ENCODE measurements around the gene LPIN1. TPM values are rescaled to one million over a fixed set of nuclear protein-coding genes. Genes with fewer than 3 reads are reported as not detected.

LPIN1 gene
- total and polyA plus RNA-seq, 5 donors from 2014 or later = 20.3 to 94.9 (median 26.6) TPM

DNA sequence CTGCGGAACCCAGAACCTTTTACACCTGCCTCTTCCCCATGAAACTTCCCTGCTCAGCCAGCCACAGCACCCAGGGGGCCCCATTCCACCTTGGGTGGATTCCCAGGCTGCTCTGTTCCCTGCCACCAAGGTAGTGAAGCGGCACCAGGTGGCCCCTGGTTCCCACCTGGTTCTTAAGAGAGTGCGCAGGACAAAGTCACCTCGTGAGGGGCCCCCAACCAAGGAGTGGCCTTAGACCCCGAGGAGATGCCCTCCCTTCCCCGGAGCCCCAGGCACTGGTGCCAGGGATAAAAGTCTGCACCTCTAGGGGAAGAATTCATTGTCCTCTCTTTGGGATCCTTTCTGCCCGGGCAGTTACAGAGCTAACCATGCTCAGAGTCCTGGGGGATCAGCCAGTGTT lies 3.1 kb upstream of the LPIN1 start:
- H3K9me3 ChIP-seq (ENCODE audit: control insufficient read depth in 2 of 2, low read length in 2 of 2) = no peaks in the 10 kb centered on the region
- H3K36me3 ChIP-seq (ENCODE audit: control insufficient read depth, insufficient read depth, low read length) = no peaks in the 10 kb centered on the region
- Mint-ChIP-seq H3K27me3 (no peaks in the 10 kb centered on the region), H3K9me3 (peaks cover 0 to 1% (median 0%) of the 10 kb centered on the region in 7 donors), H3K4me1 (peaks cover 9 to 48% (median 24%) of the 10 kb centered on the region in 4 donors), H3K27ac (peak overlapping the region in 2 of 3 donors; percentile 93), H3K4me3 (peak overlapping the region in 2 of 4 donors; percentile 83 to 85), H3K36me3 (no peaks in the 10 kb centered on the region)
- H3K4me3 ChIP-seq (ENCODE audit: low read depth, low read length) = peak overlapping the region; percentile 73
- H3K4me1 ChIP-seq (ENCODE audit: control insufficient read depth, insufficient read depth, low read length, poor library complexity, severe bottlenecking) = peaks cover 50% of the 10 kb centered on the region
- no peaks in the 10 kb centered on the region for H3K27me3 ChIP-seq (ENCODE audit: control insufficient read depth, insufficient read depth, low read length)
- peak overlapping the region; percentile 52 for H3K27ac ChIP-seq (ENCODE audit: insufficient read depth, low read length, poor library complexity, severe bottlenecking)
- ATAC-seq (ENCODE audit: low read depth in 2 of 2) = no peak
- DNase-seq = no peak

DNA sequence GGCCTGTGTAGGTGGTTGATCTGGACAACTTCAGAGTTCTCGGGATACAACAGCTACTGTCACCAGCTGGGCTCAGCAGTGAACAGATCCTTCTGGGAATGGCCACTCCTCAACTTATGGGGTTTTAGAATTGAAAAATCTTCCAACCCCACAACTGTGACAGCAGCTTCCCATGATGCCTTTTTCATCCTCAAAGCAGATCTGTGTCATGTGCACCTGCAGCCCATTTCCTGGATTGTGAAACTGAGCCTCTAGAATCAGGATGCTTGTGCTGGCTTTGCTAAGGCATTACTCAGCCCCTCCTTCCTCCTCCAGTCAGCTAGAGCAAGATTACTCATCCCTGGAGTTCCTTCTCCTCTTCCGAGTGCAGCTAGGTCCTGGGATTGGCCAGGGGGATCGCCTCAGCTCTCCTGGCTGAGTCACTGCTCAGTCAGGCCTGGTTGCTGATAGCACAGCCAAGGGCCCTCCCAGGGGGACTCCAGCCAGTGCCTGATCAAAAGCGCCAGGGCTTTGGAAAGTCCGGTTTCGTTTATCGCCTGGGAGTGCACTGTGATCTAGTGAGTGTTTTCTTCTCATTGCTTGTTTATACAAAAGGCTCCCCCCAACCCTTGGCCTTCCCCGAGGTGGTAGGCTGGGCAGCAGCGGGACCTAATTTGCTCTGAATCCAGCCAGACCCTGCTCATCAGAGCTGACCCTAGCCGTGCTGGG lies 2.4 kb upstream of the LPIN1 start:
- Histone ChIP-seq H3K4me1 (ENCODE audit: control insufficient read depth, insufficient read depth, low read length, poor library complexity, severe bottlenecking) (peaks cover 57% of the 10 kb centered on the region), H3K9me3 (ENCODE audit: control insufficient read depth in 2 of 2, low read length in 2 of 2) (no peaks in the 10 kb centered on the region), H3K27me3 (ENCODE audit: control insufficient read depth, insufficient read depth, low read length) (no peaks in the 10 kb centered on the region), H3K36me3 (ENCODE audit: control insufficient read depth, insufficient read depth, low read length) (no peaks in the 10 kb centered on the region), H3K27ac (ENCODE audit: insufficient read depth, low read length, poor library complexity, severe bottlenecking) (peak overlapping the region; percentile 52), H3K4me3 (ENCODE audit: low read depth, low read length) (peak overlapping the region; percentile 73)
- Mint-ChIP-seq H3K4me3 (peak overlapping the region; percentile 33 to 85 (median 74)), H3K36me3 (no peaks in the 10 kb centered on the region), H3K27ac (peak overlapping the region; percentile 18 to 93 (median 93)), H3K27me3 (no peaks in the 10 kb centered on the region), H3K9me3 (peaks cover 0 to 1% (median 0%) of the 10 kb centered on the region in 7 donors), H3K4me1 (peaks cover 9 to 54% (median 27%) of the 10 kb centered on the region in 4 donors)
- peak; percentile 53 to 55 for ATAC-seq (ENCODE audit: low read depth in 2 of 2)
- peak; percentile 59 to 70 (median 70) for DNase-seq

DNA sequence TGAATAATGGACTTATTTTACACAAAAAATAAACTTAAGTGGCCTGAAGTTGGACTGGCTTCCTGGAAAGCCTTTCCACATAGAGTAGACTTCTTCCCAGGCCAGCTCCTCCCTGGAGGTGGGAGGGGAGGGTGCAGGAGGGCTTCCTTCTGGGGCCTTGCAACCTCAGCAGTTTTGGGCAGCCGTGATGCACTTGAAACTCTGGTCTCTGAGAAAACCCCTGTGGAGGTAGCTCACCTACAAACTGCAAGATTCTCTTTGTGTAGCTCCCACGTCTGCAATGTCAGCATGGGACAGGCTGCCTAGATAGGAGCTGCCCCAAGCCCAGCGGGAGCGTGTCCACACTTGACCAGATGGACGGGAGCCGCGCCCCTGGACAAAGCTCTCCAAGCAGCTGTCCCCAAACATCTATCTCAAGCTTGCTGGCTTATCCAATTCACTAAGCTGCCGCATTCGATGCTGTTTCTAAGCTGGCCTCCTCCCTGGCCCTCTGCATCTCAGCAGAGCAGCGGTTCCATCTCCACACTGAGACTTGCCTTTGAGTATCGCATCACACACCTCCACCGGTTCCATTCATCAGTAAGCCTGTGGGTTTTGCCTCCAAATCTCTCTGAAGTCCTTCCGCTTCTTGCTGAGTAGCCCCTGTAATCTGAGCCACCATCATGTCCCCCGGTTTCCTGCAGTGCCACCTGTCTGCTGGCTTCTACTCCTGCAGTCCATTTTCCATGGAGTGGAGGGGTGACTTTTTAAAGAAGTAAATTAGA lies 1.6 kb upstream of the LPIN1 start:
- Histone ChIP-seq H3K4me1 (ENCODE audit: control insufficient read depth, insufficient read depth, low read length, poor library complexity, severe bottlenecking) (peaks cover 65% of the 10 kb centered on the region), H3K4me3 (ENCODE audit: low read depth, low read length) (peak overlapping the region; percentile 73)

DNA sequence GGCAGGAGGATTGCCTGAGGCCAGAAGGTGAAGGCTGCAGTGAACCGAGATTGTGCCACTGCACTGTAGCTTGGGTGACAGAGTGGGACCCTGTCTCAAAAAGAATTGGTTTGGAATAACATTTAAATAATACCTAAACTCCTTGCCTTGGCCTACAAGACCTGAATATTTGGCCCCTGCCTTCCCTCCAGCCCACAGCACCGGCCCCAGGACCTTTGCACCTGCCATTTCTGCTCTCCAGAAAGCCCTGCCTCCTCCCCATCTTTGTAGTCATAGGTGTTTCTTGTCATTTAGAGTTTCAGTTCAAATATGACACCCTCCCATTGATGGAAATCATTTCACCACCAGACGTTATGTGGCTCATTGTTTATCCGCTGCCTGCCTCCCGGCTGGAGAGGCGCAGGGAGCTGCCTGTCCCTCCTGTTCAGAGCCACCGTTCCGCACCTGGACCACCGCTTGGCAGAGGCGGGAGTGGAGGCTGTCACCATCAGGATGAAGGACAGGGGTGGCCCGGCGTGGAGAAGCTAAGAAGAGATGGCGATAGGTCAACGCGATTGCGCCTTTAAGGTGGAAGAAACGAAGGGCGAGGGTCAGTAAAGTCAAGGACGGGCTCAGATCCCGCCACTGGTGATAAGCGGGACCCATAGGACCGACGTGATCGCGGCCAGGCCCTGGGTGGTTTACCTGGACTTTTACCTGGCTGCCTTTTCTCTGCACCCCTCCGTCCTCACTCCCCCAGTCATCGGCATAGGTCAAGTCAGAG lies 638 bp upstream of the LPIN1 start:
- no peaks in the 10 kb centered on the region for H3K27me3 Mint-ChIP-seq
- H3K9me3 ChIP-seq (ENCODE audit: control insufficient read depth in 2 of 2, low read length in 2 of 2) = no peaks in the 10 kb centered on the region
- H3K4me1 ChIP-seq (ENCODE audit: control insufficient read depth, insufficient read depth, low read length, poor library complexity, severe bottlenecking) = peaks cover 75% of the 10 kb centered on the region
- no peaks in the 10 kb centered on the region for H3K36me3 Mint-ChIP-seq
- H3K9me3 Mint-ChIP-seq = peaks cover 0 to 1% (median 0%) of the 10 kb centered on the region in 7 donors
- H3K27ac Mint-ChIP-seq = peak overlapping the region in 2 of 3 donors; percentile 26 to 93
- peak overlapping the region; percentile 58 for H3K4me3 ChIP-seq (ENCODE audit: low read depth, low read length)
- ATAC-seq (ENCODE audit: low read depth in 2 of 2) (no peak), DNase-seq (no peak)
- H3K27ac ChIP-seq (ENCODE audit: insufficient read depth, low read length, poor library complexity, severe bottlenecking) = peak overlapping the region; percentile 88
- peaks cover 15 to 72% (median 43%) of the 10 kb centered on the region in 4 donors for H3K4me1 Mint-ChIP-seq
- H3K36me3 ChIP-seq (ENCODE audit: control insufficient read depth, insufficient read depth, low read length) = no peaks in the 10 kb centered on the region
- peak overlapping the region; percentile 64 to 87 (median 82) for H3K4me3 Mint-ChIP-seq
- H3K27me3 ChIP-seq (ENCODE audit: control insufficient read depth, insufficient read depth, low read length) = no peaks in the 10 kb centered on the region

More for the DNA sequence above, 1.6 kb upstream of the LPIN1 start:
- Histone ChIP-seq H3K27me3 (ENCODE audit: control insufficient read depth, insufficient read depth, low read length) (no peaks in the 10 kb centered on the region), H3K36me3 (ENCODE audit: control insufficient read depth, insufficient read depth, low read length) (no peaks in the 10 kb centered on the region), H3K9me3 (ENCODE audit: control insufficient read depth in 2 of 2, low read length in 2 of 2) (no peaks in the 10 kb centered on the region), H3K27ac (ENCODE audit: insufficient read depth, low read length, poor library complexity, severe bottlenecking) (peak overlapping the region; percentile 52)
- DNase-seq (peak in 2 of 3 donors; percentile 18 to 48), ATAC-seq (ENCODE audit: low read depth in 2 of 2) (no peak)
- H3K4me1 Mint-ChIP-seq = peaks cover 9 to 62% (median 33%) of the 10 kb centered on the region in 4 donors
- no peaks in the 10 kb centered on the region for H3K27me3 Mint-ChIP-seq
- H3K9me3 Mint-ChIP-seq = peaks cover 0 to 1% (median 0%) of the 10 kb centered on the region in 7 donors
- no peaks in the 10 kb centered on the region for H3K36me3 Mint-ChIP-seq
- peak overlapping the region; percentile 48 to 93 (median 93) for H3K27ac Mint-ChIP-seq
- peak overlapping the region; percentile 64 to 87 (median 84) for H3K4me3 Mint-ChIP-seq

DNA sequence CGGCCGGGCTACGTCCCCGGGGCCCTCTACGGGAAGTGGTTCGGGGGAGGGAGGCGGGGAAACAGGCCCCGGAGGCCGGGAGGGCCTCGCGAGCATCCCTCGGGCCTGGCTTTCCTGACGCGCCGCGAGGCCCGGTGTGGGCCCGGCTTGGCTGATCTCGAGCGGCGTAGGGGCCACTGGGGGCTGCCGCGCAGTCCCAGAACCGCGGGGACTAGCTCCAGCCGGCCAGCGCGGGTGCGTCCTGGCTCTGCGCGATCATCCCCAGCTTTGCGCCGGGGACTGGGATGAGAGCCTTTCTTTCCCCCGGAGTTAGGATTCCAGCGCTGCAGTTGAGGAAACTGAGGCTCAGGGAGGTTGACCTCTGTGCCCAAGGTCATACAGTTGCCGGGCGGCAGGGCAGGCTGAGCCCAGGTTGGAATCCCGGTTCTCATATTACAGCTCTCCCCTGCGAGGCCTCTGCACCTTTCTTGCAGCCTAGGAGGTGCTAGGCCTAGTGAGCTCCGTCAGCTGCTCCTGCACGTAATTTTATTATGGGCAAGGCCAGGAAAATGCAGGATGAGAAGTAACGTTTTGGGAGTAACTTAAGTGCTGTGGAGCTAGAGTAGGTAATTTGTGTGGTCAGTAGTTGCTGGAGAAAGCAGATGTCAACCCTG lies 501 bp downstream of the LPIN1 start:
- ATAC-seq (ENCODE audit: low read depth in 2 of 2) = peak; percentile 35
- Mint-ChIP-seq H3K27me3 (no peaks in the 10 kb centered on the region), H3K27ac (peak overlapping the region; percentile 95 to 99 (median 96)), H3K4me3 (peak overlapping the region; percentile 87 to 97 (median 92)), H3K36me3 (no peaks in the 10 kb centered on the region), H3K4me1 (peaks cover 14 to 83% (median 51%) of the 10 kb centered on the region in 4 donors), H3K9me3 (peaks cover 0 to 1% (median 0%) of the 10 kb centered on the region in 7 donors)
- H3K36me3 ChIP-seq (ENCODE audit: control insufficient read depth, insufficient read depth, low read length) = no peaks in the 10 kb centered on the region
- peaks cover 82% of the 10 kb centered on the region for H3K4me1 ChIP-seq (ENCODE audit: control insufficient read depth, insufficient read depth, low read length, poor library complexity, severe bottlenecking)
- H3K27ac ChIP-seq (ENCODE audit: insufficient read depth, low read length, poor library complexity, severe bottlenecking) = peak overlapping the region; percentile 88
- peak in 2 of 3 donors; percentile 23 to 38 for DNase-seq
- peak overlapping the region; percentile 97 for H3K4me3 ChIP-seq (ENCODE audit: low read depth, low read length)
- no peaks in the 10 kb centered on the region for H3K9me3 ChIP-seq (ENCODE audit: control insufficient read depth in 2 of 2, low read length in 2 of 2)
- H3K27me3 ChIP-seq (ENCODE audit: control insufficient read depth, insufficient read depth, low read length) = no peaks in the 10 kb centered on the region

DNA sequence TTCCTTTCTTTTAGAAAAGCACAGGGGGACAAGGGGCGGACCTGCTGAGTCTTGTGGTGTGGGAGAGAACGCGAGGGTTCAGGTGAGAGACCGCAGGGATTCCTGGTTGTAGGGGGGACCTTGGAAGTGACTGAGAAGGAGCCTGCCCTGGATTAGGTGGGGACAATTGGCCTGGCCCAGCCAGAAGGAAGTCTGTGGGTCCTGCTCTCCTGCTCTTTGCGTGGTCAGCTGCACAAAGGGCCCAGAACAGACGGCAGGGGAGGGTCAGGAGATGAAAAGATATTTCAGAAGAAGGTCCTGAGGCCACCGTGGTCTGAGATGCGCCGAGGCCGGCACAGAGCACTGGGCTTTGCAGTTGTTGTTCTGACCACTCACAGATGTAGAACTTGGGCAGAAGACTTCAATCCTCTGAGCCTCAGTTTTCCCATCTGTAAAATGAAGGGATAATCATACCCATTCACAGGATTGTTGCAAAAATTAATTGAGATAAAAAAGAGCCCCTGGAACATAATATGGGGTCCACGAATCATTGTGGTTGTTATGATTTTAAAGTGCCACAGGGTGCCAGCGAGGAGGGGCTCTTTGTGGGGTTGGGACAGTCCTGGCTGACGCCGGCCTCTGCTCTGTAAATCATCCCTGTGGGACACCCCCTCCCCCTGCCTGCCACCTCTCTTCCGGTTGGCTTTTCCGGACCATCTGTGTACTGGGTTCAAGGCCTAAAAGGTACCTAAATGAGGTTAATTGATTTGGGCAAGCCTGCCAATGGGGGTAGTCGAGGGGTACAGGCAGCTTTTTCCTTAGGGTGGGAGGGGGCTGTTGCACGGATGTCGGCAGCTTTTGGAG lies 1.8 kb downstream of the LPIN1 start:
- Mint-ChIP-seq H3K27me3 (no peaks in the 10 kb centered on the region), H3K36me3 (no peaks in the 10 kb centered on the region), H3K4me3 (peak overlapping the region; percentile 87 to 97 (median 92)), H3K9me3 (peaks cover 0 to 1% (median 0%) of the 10 kb centered on the region in 7 donors), H3K27ac (peak overlapping the region; percentile 95 to 99 (median 96)), H3K4me1 (peaks cover 16 to 88% (median 54%) of the 10 kb centered on the region in 4 donors)
- H3K4me3 ChIP-seq (ENCODE audit: low read depth, low read length) = peak overlapping the region; percentile 97
- DNase-seq (no peak), ATAC-seq (ENCODE audit: low read depth in 2 of 2) (no peak)
- no peaks in the 10 kb centered on the region for H3K36me3 ChIP-seq (ENCODE audit: control insufficient read depth, insufficient read depth, low read length)
- peaks cover 86% of the 10 kb centered on the region for H3K4me1 ChIP-seq (ENCODE audit: control insufficient read depth, insufficient read depth, low read length, poor library complexity, severe bottlenecking)
- H3K9me3 ChIP-seq (ENCODE audit: control insufficient read depth in 2 of 2, low read length in 2 of 2) = no peaks in the 10 kb centered on the region
- peak overlapping the region; percentile 88 for H3K27ac ChIP-seq (ENCODE audit: insufficient read depth, low read length, poor library complexity, severe bottlenecking)
- no peaks in the 10 kb centered on the region for H3K27me3 ChIP-seq (ENCODE audit: control insufficient read depth, insufficient read depth, low read length)
